Measurements from ENCODE around the gene SUFU.

SUFU gene

DNA sequence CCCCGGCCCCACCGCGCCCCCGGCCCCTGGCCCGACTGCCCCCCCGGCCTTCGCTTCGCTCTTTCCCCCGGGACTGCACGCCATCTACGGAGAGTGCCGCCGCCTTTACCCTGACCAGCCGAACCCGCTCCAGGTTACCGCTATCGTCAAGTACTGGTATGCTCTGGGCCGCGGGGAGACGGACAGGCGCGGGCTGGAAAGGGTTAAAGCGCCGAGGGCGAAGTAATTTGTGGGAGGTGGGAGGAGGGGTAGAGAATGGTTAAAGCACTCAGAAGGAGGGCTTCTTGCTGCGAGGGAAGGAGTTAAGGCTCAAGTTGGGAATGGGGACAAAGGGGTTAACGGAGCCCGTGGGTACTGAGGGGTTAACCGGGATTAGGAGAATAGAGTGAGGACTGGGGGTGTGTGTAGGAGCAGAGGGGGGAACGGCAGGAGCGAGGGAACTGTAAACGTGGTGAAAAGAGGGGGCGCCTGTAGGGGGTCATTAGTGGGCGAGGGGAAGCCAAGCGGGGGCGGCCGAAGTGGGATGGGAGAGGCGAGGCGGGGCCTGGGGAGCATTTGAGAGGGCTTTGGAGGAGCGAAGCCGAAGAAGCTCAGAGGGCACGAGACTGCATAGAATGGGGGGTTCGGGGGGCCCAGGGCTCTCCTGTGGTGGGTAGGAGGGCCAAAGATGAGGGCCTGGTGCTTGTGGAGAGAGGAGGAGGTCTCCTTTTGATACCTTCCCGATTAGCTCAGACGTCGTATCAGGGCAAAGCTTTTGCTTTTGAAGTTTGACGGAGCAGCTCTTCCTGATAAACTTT is 605 bp downstream of the SUFU start:
- in situ Hi-C loops (cut with MboI; ENCODE audit: low pct_unique_long_range_greater_than_20kb, low sequenced_read_pairs, unreplicated experiment), result no loop called here
- no peak for TF ChIP-seq CTCF (IDR thresholded peaks at IDR 0.05; ENCODE audit: extremely low read depth, insufficient read depth, missing control alignments)
- no peak for DNase-seq (ENCODE audit: low spot score)

GRCh38 chr10:102504976-102505300 is 1.2 kb downstream of the SUFU start:
- in situ Hi-C loops (cut with MboI; ENCODE audit: low pct_unique_long_range_greater_than_20kb, low sequenced_read_pairs, unreplicated experiment), result no loop called here
- TF ChIP-seq CTCF (IDR thresholded peaks at IDR 0.05; ENCODE audit: extremely low read depth, insufficient read depth, missing control alignments), result no peak
- no peak for DNase-seq (ENCODE audit: low spot score)

GRCh38 chr10:102505462-102506115 is 1.8 kb downstream of the SUFU start:
- in situ Hi-C loops (cut with MboI; ENCODE audit: low pct_unique_long_range_greater_than_20kb, low sequenced_read_pairs, unreplicated experiment), result no loop called here
- TF ChIP-seq CTCF (IDR thresholded peaks at IDR 0.05; ENCODE audit: extremely low read depth, insufficient read depth, missing control alignments), result no peak
- DNase-seq (ENCODE audit: low spot score), result no peak

- no peak for TF ChIP-seq CTCF (IDR thresholded peaks at IDR 0.05; ENCODE audit: extremely low read depth, insufficient read depth, missing control alignments)
- in situ Hi-C loops (cut with MboI; ENCODE audit: low pct_unique_long_range_greater_than_20kb, low sequenced_read_pairs, unreplicated experiment), result no loop called here
- DNase-seq (ENCODE audit: low spot score), result no peak
Observed at GRCh38 chr10:102507521-102507920, 3.7 kb downstream of the SUFU start.

DNA sequence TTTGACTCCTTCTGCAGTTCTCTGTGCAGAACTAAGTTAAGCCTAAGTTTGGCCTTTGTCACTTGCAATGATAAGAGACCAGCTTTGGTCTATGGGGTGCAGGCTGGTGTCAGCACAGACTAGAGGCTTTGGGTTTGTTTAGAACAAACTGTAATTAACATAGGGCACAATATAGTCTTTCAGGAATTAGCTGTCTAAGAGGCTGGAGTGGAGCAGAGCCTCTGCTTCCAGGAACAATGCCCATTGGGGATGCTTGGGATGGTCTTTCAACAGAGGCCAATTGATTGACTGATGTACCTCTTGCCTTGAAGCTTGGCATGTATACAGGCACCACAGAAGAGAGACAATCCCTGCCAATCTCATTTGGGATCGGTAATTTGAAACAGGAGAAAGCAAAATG is 4.7 kb downstream of the SUFU start:
- in situ Hi-C loops (cut with MboI; ENCODE audit: low pct_unique_long_range_greater_than_20kb, low sequenced_read_pairs, unreplicated experiment), result no loop called here
- no peak for DNase-seq (ENCODE audit: low spot score)
- TF ChIP-seq CTCF (IDR thresholded peaks at IDR 0.05; ENCODE audit: extremely low read depth, insufficient read depth, missing control alignments), result no peak

DNA sequence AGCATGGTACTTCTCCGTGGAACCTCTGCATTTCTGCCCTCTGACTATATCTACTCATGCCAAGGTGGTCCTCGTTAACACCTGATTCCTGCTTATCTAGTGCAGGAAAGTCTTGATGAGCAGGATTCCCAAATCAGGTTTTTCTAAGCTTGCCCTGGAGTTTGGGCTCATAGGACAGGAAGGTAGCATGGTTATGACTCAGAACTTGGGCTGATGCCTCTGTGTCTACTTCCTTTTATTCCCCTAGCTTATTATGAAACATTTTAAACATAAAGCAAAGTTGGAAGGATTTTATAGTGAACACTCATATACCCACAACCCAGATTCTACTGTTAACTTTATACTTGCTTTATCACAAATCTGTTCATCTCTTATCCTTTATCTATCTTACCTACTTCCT is 5.6 kb downstream of the SUFU start:
- DNase-seq (ENCODE audit: low spot score), result no peak
- in situ Hi-C loops (cut with MboI; ENCODE audit: low pct_unique_long_range_greater_than_20kb, low sequenced_read_pairs, unreplicated experiment), result no loop called here
- no peak for TF ChIP-seq CTCF (IDR thresholded peaks at IDR 0.05; ENCODE audit: extremely low read depth, insufficient read depth, missing control alignments)

All from GM13977 (cell line).